Measurements from ENCODE around the gene HS6ST3.

GRCh38 chr13:96191367-96191766 is 101.5 kb downstream of the HS6ST3 start:
- TF ChIP-seq PKNOX1 (IDR thresholded peaks at IDR 0.05) (no peak), CTBP1 (IDR thresholded peaks at IDR 0.05; ENCODE audit: borderline replicate concordance) (no peak), FOXA1 (IDR thresholded peaks at IDR 0.05) (no peak), SP1 (IDR thresholded peaks at IDR 0.05) (no peak), FOXM1 (IDR thresholded peaks at IDR 0.05; ENCODE audit: borderline replicate concordance) (no peak), LEF1 (IDR thresholded peaks at IDR 0.05; ENCODE audit: borderline replicate concordance) (no peak), HDGF (IDR thresholded peaks at IDR 0.05; ENCODE audit: borderline replicate concordance) (no peak)

Data from HEK293T (cell line).